WERI-Rb-1 (cell line): ENCODE measurements around the gene CINP.
"Not testable (repeated sequence)": the region's sequence is repeated elsewhere in the genome, so short reads cannot be mapped to it uniquely, and the experiment has no call there.

Experiments used
- DNase-seq: peaks from one replicate; pipeline ENCODE4 v3.0.0-alpha.2; 2020
- H3K27ac ChIP-seq: fragments of 250-450 bp; sonication (Bioruptor Pico); 2 replicates; pipeline ENCODE4 v1.5.1; 2020; ENCODE audit warnings: mild to moderate bottlenecking, moderate library complexity
- H3K27me3 ChIP-seq: fragments of 250-450 bp; sonication (Bioruptor Pico); 2 replicates; pipeline ENCODE4 v1.5.1; 2021; ENCODE audit warnings: mild to moderate bottlenecking, low read depth, moderate library complexity; ENCODE audit not compliant: insufficient read depth, severe bottlenecking
- H3K36me3 ChIP-seq: fragments of 250-450 bp; sonication (Bioruptor Pico); 2 replicates; pipeline ENCODE4 v1.5.1; 2020; ENCODE audit warnings: mild to moderate bottlenecking, moderate library complexity
- H3K4me3 ChIP-seq: 2 replicates; pipeline ENCODE4 v1.5.1; 2011; ENCODE audit warnings: low read depth, mild to moderate bottlenecking, control low read depth, low read length
- H3K9me3 ChIP-seq: fragments of 250-450 bp; sonication (Bioruptor Pico); 2 replicates; pipeline ENCODE4 v1.5.1; 2021; ENCODE audit warnings: mild to moderate bottlenecking, moderate library complexity; ENCODE audit not compliant: severe bottlenecking
- TF ChIP-seq, protein P1 (sequence below): IDR thresholded peaks from 2 replicates; pipeline ENCODE4 v1.5.1; 2011; ENCODE audit warnings: low read depth, mild to moderate bottlenecking, control low read depth, inconsistent platforms, low read length

The CINP gene

DNA sequence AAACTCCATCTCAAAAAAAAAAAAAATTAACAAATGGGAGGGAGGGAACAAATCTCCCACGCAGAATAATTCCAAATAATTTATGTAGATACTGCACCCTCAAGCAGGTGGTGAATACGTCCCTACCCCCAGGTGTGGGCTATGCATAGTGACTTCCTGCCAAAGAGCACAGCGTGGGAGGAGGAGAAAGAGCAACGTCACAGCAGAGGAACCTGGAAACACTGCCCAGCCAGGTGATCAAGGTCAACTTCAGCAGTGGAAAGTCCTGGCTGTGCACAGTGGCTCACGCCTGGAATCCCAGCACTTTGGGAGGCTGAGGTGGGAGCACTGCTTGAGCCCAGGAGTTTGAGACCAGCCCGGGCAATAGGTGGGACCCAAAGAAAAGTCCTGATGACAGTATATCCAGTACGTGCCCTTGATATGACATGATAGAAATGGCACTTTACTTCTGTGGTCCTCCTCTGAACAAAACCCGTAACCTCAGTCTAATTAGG lies 9.5 kb downstream of the CINP start:
- H3K27ac ChIP-seq: no peak overlapping the region
- no peaks in the 10 kb centered on the region for H3K9me3 ChIP-seq

GRCh38 chr14:102352213-102352612 lies 10.5 kb downstream of the CINP start:
- Histone ChIP-seq H3K4me3 (no peak overlapping the region), H3K27me3 (no peaks in the 10 kb centered on the region), H3K36me3 (peaks cover 32% of the 10 kb centered on the region), H3K27ac (no peak overlapping the region), H3K9me3 (no peaks in the 10 kb centered on the region)
- TF ChIP-seq, protein P1, sequence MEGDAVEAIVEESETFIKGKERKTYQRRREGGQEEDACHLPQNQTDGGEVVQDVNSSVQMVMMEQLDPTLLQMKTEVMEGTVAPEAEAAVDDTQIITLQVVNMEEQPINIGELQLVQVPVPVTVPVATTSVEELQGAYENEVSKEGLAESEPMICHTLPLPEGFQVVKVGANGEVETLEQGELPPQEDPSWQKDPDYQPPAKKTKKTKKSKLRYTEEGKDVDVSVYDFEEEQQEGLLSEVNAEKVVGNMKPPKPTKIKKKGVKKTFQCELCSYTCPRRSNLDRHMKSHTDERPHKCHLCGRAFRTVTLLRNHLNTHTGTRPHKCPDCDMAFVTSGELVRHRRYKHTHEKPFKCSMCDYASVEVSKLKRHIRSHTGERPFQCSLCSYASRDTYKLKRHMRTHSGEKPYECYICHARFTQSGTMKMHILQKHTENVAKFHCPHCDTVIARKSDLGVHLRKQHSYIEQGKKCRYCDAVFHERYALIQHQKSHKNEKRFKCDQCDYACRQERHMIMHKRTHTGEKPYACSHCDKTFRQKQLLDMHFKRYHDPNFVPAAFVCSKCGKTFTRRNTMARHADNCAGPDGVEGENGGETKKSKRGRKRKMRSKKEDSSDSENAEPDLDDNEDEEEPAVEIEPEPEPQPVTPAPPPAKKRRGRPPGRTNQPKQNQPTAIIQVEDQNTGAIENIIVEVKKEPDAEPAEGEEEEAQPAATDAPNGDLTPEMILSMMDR: no peak
- DNase-seq: no peak

More for the DNA sequence above, 9.5 kb downstream of the CINP start:
- Histone ChIP-seq H3K4me3 (no peak overlapping the region), H3K36me3 (peaks cover 34% of the 10 kb centered on the region), H3K27me3 (no peaks in the 10 kb centered on the region)
- TF ChIP-seq, protein P1: no peak
- no peak for DNase-seq

GRCh38 chr14:102351593-102351992 lies 11.1 kb downstream of the CINP start:
- not testable (repeated sequence) for H3K4me3 ChIP-seq, H3K27me3 ChIP-seq, DNase-seq, H3K9me3 ChIP-seq, H3K27ac ChIP-seq
- H3K36me3 ChIP-seq: peaks cover 32% of the 10 kb centered on the region

- TF ChIP-seq, protein P1: no peak
- Histone ChIP-seq H3K27ac (no peak overlapping the region), H3K27me3 (no peaks in the 10 kb centered on the region), H3K36me3 (peaks cover 35% of the 10 kb centered on the region), H3K4me3 (no peak overlapping the region), H3K9me3 (no peaks in the 10 kb centered on the region)
- DNase-seq: no peak
These were observed 11.7 kb downstream of the CINP start for GRCh38 chr14:102351023-102351422.

- H3K27ac ChIP-seq: no peak overlapping the region
- H3K27me3 ChIP-seq: no peaks in the 10 kb centered on the region
- TF ChIP-seq, protein P1: no peak
- peaks cover 28% of the 10 kb centered on the region for H3K36me3 ChIP-seq
- no peak overlapping the region for H3K4me3 ChIP-seq
- H3K9me3 ChIP-seq: no peaks in the 10 kb centered on the region
- no peak for DNase-seq
These were observed 14.3 kb downstream of the CINP start for GRCh38 chr14:102348376-102348775.

- Histone ChIP-seq H3K9me3 (no peaks in the 10 kb centered on the region), H3K27ac (no peak overlapping the region), H3K27me3 (no peaks in the 10 kb centered on the region), H3K36me3 (peaks cover 34% of the 10 kb centered on the region), H3K4me3 (no peak overlapping the region)
- TF ChIP-seq, protein P1: no peak
- no peak for DNase-seq
These were observed 16.0 kb downstream of the CINP start for GRCh38 chr14:102346645-102347044.
